Right lobe of liver (tissue), 6 donors: ENCODE data around the gene XRCC4. TPM values are rescaled to one million over a fixed set of nuclear protein-coding genes. Genes with fewer than 3 reads are reported as not detected.

Experiments used
- ATAC-seq, 4 donors: fragments of 200-7000 bp; cut with Tn5 transposase; one replicate each; pipeline ENCODE4 v1.9.1; 2020; ENCODE audit warnings: mild to moderate bottlenecking in 4 of 4, moderate library complexity in 4 of 4
- DNase-seq, 3 donors: peaks; one replicate each; pipeline ENCODE4 v3.0.0-alpha.2; 2020
- H3K27ac ChIP-seq, 3 donors: fragments of 200-600 bp; one replicate each; pipeline ENCODE4 v1.8.0; 2022
- H3K27me3 ChIP-seq, 2 donors: fragments of 200-600 bp; one replicate each; pipeline ENCODE4 v1.8.0; 2022
- H3K36me3 ChIP-seq, 4 donors: fragments of 200-600 bp; sonication (generic) in 1 of 4; one replicate each; pipeline versions ENCODE4 v1.5.1 to v1.8.0; 2017 to 2022; ENCODE audit warnings: control low read depth in 1 of 4
- H3K4me1 ChIP-seq, 4 donors: fragments of 200-600 bp; sonication (generic) in 1 of 4; one replicate each; pipeline versions ENCODE4 v1.5.1 to v1.8.0; 2017 to 2022; ENCODE audit warnings: control low read depth in 1 of 4
- H3K4me3 ChIP-seq, 3 donors: fragments of 200-600 bp; one replicate each; pipeline ENCODE4 v1.8.0; 2022
- H3K9me3 ChIP-seq, 4 donors: fragments of 200-600 bp; sonication (generic) in 1 of 4; one replicate each; pipeline versions ENCODE4 v1.5.1 to v1.8.0; 2017 to 2022; ENCODE audit warnings: control low read depth in 1 of 4
- CTCF ChIP-seq, 4 donors: fragments of 200-600 bp in 3 of 4; fragments of 450-650 bp in 1 of 4; IDR thresholded peaks; one replicate each; pipeline versions ENCODE4 v1.5.1 to v1.8.0; 2016 to 2022; ENCODE audit warnings: antibody characterized with exemption in 4 of 4, mild to moderate bottlenecking in 2 of 4
- POLR2A ChIP-seq: fragments of 450-650 bp; IDR thresholded peaks from one replicate; pipeline ENCODE4 v1.6.1; 2017; ENCODE audit warnings: antibody characterized with exemption, mild to moderate bottlenecking
- WGBS: methylation state at CpG from one replicate; pipeline ENCODE4 v1.1.6; 2018; ENCODE audit warnings: low coverage, low lambda C conversion rate; ENCODE audit not compliant: insufficient coverage; ENCODE audit errors: missing lambda C conversion rate; 5-methylcytosine and 5-hydroxymethylcytosine counted together
- intact Hi-C, 2 donors: fragments of 100-400 bp; cut with DNase I; formaldehyde crosslinking; loops; one replicate each; pipeline versions ENCODE4 v1.11.2 to v1.14.1; 2022
- total RNA-seq, 6 experiments: library from RNA; depleted of rRNA in 2 of 6; stranded (reverse); fragments of >200 nt in 2 of 6; fragmentation: NEBNext Ultra II Directional in 3 of 6; extraction: Animal tissue kit (Norgen Biotek cat#: 25700) in 3 of 6; gene quantifications; one replicate each; pipeline versions ENCODE4 v1.1.0 to v1.2.4, GENCODE V29; 2016 to 2023
- donor health status: DM: no; HTN: yes; CAD: no.
- donor health status: DM: no; HTN: no; CAD: no.
- donor health status: DM: no; HTN: no; CAD: no.
- donor health status: DM: no; HTN: yes; CAD: no.
- donor health status: DM: no; HTN: yes; CAD: no.

The XRCC4 gene
- total RNA-seq, 6 experiments from 2014 or later, result 1.6 to 4.8 (median 2.5) TPM

GRCh38 chr5:83042507-83042906 is 34.8 kb upstream of the XRCC4 start:
- Histone ChIP-seq H3K9me3 (no peaks in the 10 kb centered on the region), H3K27ac (no peak overlapping the region), H3K4me1 (peaks cover 0 to 7% (median 3%) of the 10 kb centered on the region in 4 donors), H3K4me3 (no peak overlapping the region), H3K27me3 (no peaks in the 10 kb centered on the region), H3K36me3 (no peaks in the 10 kb centered on the region)
- TF ChIP-seq POLR2A (no peak), CTCF (IDR thresholded peaks at IDR 0.05) (no peak)
- intact Hi-C loops, result no loop called here
- DNase-seq (no peak), ATAC-seq (peak in 1 of 4 donors; percentile 24)
- WGBS, result 76% methylated on average over 3 of the region's 3 CpGs

- intact Hi-C loops, result no loop called here
- 45% methylated on average over 2 of the region's 2 CpGs for WGBS
- H3K27me3 ChIP-seq, result no peaks in the 10 kb centered on the region
- DNase-seq (no peak), ATAC-seq (peak in 1 of 4 donors; percentile 60)
- no peaks in the 10 kb centered on the region for H3K9me3 ChIP-seq
- H3K4me1 ChIP-seq, result peaks cover 0 to 7% (median 3%) of the 10 kb centered on the region in 4 donors
- H3K36me3 ChIP-seq, result no peaks in the 10 kb centered on the region
- no peak overlapping the region for H3K4me3 ChIP-seq
- no peak overlapping the region for H3K27ac ChIP-seq
- TF ChIP-seq POLR2A (no peak), CTCF (IDR thresholded peaks at IDR 0.05) (no peak)
Observed at GRCh38 chr5:83044926-83045325, 32.4 kb upstream of the XRCC4 start.

- peaks cover 0 to 6% (median 0%) of the 10 kb centered on the region in 4 donors for H3K36me3 ChIP-seq
- peaks cover 0 to under 1% (median 0%) of the 10 kb centered on the region in 4 donors for H3K4me1 ChIP-seq
- DNase-seq (no peak), ATAC-seq (no peak)
- H3K9me3 ChIP-seq, result no peaks in the 10 kb centered on the region
- intact Hi-C loops, result no loop called here
- no peak overlapping the region for H3K27ac ChIP-seq
- H3K27me3 ChIP-seq, result no peaks in the 10 kb centered on the region
- no peak for TF ChIP-seq POLR2A
- TF ChIP-seq CTCF (IDR thresholded peaks at IDR 0.05), result no peak
- 81% methylated on average over 3 of the region's 3 CpGs for WGBS
- no peak overlapping the region for H3K4me3 ChIP-seq
Observed at GRCh38 chr5:83048277-83048676, 29.1 kb upstream of the XRCC4 start.

GRCh38 chr5:83048811-83049210 is 28.5 kb upstream of the XRCC4 start:
- Histone ChIP-seq H3K4me3 (no peak overlapping the region), H3K27ac (no peak overlapping the region), H3K4me1 (no peaks in the 10 kb centered on the region), H3K9me3 (no peaks in the 10 kb centered on the region), H3K27me3 (no peaks in the 10 kb centered on the region), H3K36me3 (peaks cover 0 to 6% (median 1%) of the 10 kb centered on the region in 4 donors)
- 100% methylated on average over 2 of the region's 2 CpGs for WGBS
- DNase-seq (no peak), ATAC-seq (no peak)
- TF ChIP-seq CTCF (IDR thresholded peaks at IDR 0.05) (no peak), POLR2A (no peak)
- intact Hi-C loops, result no loop called here
